Measurements from ENCODE around the gene POU2F1.
"Not testable (repeated sequence)": the region's sequence is repeated elsewhere in the genome, so short reads cannot be mapped to it uniquely, and the experiment has no call there.

The POU2F1 gene

GRCh38 chr1:167274061-167274460 lies 53.4 kb downstream of the POU2F1 start:
- no peak for DNase-seq

DNA sequence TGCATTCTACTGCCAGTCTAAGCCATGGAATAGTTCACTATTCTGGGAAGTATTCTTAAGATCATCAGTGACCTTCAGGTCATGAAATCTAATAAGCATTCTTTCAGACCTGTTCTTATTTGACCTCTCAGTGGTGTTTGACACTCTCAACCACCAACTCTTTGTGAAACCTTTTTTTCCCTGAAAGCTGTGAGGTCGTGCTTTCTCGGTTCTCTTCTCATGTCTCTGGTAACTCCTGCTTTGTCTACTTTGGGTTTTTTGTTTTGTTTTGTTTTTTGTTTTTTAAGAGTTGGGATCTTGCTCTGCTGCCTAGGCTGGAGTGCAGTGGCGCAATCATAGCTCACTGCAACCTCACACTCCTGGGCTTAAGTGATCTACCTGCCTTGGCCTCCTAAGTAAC lies 56.3 kb downstream of the POU2F1 start:
- no peak for DNase-seq

DNA sequence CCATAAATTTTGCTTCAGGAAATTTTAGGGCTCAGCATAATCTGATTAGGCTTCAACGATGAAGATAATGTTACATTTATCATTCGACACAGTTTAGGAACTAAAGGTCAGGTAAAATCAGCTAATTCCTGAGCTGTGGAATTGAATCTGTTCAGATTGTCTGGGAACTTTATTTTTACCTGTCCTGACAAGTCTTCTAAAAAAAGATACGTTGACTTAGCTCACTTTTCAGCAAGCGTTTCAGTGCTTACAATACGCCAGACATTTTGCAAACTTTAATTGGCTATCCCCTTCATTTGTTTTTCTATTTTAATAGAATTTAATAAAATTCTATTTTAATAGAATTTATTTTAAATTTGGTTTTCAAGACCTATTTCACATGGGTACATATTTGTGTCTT lies 57.8 kb downstream of the POU2F1 start:
- DNase-seq = no peak

- no peak for DNase-seq
Measured at GRCh38 chr1:167280912-167281311, 60.2 kb downstream of the POU2F1 start.

DNA sequence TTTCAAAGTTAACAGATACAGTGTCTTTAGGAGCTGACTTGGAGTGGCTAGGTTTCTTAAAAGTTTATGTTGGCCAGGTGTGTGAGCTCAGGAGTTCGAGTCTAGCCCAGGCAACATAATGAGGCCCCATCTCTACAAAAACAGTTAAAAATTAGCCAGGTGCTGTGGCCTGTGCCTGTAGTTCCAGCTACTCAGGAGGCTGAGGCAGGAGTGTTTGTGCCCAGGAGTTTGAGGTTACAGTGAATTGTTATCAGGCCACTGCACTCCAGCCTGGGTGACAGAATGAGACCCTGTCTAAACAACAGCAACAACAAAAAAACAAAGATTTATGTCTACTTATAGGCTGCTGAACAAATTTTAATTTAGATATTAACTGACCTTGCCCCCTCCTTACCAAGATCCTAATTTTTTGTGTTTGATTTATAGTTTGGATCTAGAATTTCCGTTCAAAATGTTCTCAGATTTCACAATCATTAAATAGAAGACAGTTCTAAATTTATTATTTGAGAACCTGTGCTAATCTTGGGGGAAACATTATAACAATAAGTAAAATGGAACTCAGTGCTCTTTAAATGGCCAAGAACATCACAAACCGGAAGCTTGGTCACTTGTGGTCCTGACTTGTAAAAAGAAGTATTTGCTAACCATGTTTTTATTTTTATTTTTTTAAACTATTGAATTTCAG lies 67.8 kb downstream of the POU2F1 start:
- no peak for DNase-seq

DNA sequence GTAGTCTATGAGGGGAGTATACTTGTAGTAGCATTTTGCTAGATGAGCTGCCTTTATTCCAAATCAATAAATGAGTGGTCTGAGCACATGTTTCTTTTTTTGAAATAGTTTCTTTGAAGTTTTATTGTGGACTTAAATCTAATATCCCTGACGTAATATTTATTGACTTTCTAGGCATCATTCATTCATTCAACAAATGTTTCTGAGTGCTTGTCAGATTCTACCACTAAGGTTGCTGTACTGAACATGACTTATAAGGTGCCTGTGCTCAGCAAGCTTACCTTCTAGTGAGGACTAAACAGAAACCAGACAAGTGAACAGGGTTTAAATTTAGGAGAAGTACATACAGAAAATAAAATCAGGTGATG lies 68.4 kb downstream of the POU2F1 start:
- no peak for DNase-seq

GRCh38 chr1:167289966-167290365 lies 69.3 kb downstream of the POU2F1 start:
- no peak for DNase-seq

GRCh38 chr1:167291539-167292185 lies 71.0 kb downstream of the POU2F1 start:
- no peak for DNase-seq

DNA sequence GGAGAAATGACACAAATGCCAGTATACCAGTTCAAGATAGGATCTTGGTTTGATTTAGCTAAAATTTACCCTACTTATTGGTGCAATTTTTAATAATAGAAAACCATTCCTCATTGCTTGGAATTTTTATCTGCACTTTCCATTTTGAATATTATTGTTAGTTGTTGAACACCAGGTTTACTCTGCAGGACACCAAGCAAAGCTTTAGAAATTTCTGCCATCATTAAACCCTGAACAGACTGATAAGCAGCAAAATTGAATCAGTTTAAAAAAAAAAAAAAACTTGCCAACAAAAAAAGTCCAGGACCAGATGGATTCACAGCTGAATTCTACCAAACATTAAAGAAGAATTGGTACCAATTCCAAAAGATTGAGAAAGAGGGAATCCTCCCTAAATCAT lies 71.5 kb downstream of the POU2F1 start:
- no peak for DNase-seq

- DNase-seq = no peak
Measured at GRCh38 chr1:167293057-167293456, 72.4 kb downstream of the POU2F1 start.

GRCh38 chr1:167294528-167294927 lies 73.8 kb downstream of the POU2F1 start:
- DNase-seq = no peak

DNA sequence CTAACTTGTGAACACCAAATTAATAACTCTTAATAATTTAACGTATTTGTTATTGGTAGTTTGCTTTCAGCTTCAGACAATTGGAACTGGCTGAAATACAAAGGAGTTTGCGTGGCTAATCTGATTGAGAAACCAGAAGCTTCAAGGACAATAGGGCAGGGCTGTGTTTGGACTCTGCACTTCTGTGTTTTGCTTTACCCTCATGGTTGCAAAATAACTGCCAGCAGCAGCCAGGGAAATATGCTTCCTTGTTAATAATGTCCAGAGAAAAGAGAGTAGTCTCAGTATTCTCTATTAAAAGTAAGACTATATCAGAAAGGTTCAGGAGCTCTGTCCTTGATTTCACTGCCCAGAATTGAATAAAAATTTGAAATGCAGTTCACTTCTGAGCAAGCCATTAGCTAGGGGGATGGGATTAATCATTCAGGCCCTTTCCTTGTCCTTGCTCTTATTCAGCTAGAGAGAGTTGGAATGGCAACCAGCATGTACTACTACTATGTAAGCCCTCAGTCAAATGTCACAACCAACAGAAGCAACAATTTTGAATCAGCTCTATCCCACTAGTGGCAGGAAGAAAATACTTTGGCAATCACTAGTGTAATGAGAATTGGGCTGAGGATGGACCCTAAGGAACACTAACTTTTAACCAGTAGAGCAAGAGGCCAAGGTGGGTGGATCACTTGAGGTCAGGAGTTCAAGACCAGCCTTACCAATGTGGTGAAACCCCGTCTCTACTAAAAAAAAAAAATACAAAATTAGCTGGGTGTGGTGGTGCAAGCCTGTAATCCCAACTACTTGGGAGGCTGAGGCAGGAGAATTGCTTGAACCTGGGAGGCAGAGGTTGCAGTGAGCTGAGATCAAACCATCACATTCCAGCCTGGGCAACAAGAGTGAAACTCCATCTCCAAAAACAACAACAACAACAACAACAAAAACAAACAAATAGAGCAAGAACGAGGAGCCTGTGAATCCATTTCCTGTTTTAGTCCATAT lies 76.8 kb downstream of the POU2F1 start:
- no peak for DNase-seq

DNA sequence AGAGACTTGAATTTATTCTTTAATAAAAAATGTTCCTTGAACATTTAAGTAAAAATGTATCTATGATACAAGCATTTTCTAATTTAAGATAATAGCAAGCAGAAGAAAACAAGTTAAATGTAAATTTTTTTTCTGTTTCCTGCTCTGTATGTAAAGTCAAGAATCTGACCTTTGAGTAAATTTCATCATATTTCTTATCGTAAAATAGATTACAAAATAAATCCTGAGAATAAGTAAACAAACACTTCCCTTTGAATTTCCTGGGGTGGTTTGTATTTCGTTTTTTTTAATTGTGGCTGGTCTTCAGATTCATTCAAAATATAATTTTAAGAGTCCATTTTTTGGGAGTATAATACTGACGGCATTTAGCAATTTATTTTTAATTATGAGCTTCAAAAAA lies 77.6 kb downstream of the POU2F1 start:
- no peak for DNase-seq

DNA sequence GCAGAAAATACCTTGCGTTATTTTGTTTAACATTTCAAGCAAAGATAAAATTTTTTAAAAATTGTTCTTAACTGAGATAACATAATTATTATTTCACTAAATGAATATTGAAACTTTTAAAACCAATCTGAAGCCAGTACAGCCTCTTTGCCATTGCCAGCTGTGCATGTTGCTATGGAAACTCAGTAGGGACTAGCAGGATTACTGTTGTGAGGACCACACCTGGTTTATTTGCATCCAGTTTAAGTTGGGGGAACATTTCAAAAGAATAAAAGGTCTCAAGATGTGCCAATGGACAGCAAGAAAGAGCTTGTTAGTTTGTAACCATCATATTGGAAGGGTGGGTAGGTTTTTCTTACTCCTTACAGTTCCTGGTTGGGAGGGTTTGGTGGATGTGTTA lies 80.7 kb downstream of the POU2F1 start:
- DNase-seq = no peak

DNA sequence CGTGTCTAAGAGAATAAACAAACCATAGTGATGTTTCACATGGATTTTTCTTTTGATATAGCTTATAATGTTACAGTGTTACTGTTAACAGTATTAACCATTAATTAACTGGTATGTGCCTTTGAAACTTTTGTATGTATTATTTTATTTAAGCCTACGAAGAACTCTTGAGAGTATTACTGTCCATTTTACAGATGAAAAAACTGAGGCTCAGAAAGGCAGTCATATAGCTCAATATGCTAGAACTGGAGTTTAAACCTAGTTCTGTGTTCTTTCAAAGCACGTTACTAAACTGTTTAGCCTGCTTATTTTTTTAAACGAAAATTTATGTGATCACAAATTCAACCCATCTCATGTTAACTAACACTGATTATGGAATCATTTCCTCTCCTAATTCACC lies 83.5 kb downstream of the POU2F1 start:
- no peak for DNase-seq

DNA sequence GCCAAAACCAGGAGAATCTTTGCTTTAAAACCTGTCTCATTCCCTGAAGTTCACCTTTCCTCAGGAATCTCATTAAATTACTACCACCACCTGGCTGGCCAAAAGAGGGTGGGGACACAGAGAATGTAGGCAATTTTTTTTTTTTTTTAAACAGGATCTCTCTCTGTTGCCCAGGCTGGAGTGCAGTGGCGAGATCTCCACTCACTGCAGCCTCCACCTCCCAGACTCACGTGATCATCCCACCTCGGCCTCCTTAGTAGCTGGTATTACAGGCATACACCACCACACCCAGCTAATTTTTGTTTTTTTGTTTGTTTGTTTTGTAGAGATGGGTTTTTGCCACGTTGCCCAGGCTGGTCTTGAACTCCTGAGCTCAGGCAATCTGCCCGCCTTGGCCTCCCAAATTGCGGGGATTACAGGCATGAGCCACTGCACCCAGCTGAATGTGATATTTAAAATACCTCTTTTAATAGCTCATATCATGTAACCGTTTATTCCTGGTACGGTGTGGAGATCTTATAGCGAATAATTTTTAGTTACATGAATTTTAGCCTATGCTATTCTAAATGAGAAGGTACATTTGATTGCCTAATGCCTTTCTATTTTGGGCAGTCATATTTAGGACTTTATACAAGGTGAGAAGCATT lies 84.5 kb downstream of the POU2F1 start:
- DNase-seq = no peak

DNA sequence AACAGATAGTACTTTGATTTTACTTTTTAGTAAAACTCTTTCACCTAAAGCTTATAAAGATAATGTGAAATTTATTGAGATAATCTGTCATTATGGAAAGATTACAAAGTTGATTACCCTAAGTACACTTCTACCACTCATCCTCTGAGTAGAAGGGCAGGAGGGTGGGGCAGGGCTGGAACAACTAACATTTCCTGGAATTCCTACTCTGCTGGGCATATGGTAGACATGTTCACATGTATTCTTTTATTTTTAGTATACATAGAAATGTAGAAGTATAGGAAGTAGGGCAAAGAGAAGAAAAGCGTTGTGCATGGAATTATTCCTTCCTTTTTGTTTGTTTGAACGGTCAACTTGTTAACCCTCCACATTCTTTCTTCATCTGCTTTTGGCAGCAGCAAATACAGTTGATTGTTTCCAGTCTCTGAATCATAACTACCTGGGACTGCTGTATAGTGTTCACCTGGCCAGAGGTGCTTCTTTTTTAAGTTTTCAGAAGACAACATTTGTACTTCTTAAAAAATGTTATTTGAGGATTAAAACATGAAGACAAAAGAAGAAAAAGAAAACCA lies 85.1 kb downstream of the POU2F1 start:
- DNase-seq = no peak

- no peak for DNase-seq
Measured at GRCh38 chr1:167310732-167311131, 90.0 kb downstream of the POU2F1 start.

DNA sequence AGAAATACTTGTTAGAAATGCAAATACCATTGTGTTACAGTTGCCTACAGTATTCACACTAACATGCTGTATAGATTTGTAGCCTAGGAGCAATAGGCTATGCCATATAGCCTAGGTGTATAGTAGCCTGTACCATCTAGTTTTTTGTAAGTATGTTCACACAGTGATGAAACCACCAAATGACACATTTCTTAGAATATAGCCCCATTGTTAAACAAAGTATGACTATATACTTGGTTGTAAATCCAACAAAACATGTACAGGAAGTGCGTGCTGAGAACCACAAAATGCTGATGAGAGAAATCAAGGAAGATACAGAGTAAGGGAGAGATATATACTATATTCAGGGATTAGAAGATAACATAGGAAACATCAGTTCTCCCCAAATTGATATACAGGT lies 92.2 kb downstream of the POU2F1 start:
- DNase-seq = no peak

GRCh38 chr1:167314671-167315070 lies 94.0 kb downstream of the POU2F1 start:
- no peak for DNase-seq

DNA sequence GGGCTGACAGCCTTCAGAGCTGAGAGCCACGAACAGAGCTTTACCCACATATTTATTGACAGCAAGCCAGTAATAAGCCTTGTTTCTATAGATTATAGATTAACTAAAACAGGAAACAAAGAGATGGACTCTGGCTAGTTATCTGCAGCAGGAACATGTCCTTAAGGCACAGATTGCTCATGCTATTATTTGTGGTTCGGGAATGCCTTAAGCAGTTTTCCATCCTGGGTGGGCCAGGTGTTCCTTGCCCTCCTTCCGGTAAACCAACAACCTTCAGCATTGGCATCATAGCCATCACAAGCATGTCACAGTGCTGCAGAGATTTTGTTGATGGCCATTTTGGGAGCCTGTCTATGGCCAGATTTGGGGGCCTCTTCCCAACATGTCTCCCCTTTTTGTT lies 96.8 kb downstream of the POU2F1 start:
- no peak for DNase-seq

- not testable (repeated sequence) for DNase-seq
Measured at GRCh38 chr1:167319206-167319605, 98.5 kb downstream of the POU2F1 start.

DNA sequence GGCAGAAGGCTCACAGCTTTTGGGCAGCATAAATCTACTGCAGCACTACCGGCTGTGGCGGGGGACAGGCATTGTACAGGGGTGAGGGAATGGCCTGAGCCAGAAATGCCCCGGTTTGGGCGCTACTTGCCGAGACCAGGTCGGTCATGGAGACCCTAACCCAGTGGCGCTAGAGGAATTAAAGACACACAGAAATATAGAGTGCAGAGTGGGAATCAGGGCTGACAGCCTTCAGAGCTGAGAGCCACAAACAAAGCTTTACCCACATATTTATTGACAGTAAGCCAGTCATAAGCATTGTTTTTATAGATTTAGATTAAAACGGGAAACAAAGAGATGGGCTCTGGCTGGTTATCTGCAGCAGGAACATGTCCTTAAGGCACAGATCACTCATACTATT lies 101.8 kb downstream of the POU2F1 start:
- no peak for DNase-seq
